Activated T-helper 2 cell treated with anti-CD3 and anti-CD28 coated beads, Interferon-gamma antibody, Interleukin-2, Interleukin-4, amounts not matched to agents 10 μg/mL and 5 μg/mL and 100 μg/mL, durations not matched to agents 14 hours and 24 hours and 36 hours (primary cell): ENCODE data around the gene CLEC16A. TPM values are rescaled to one million over a fixed set of nuclear protein-coding genes. Genes with fewer than 3 reads are reported as not detected.

Experiments used
- DNase-seq: peaks from one replicate; pipeline ENCODE4 v3.0.0; 2021; ENCODE audit warnings: low spot score
- H3K27ac Mint-ChIP-seq: one replicate; pipeline ENCODE4 v1.8.0; 2021; ENCODE audit warnings: mixed read lengths
- H3K27me3 Mint-ChIP-seq: one replicate; pipeline ENCODE4 v1.8.0; 2021; ENCODE audit warnings: low read depth, mixed read lengths
- H3K36me3 Mint-ChIP-seq: one replicate; pipeline ENCODE4 v1.8.0; 2021; ENCODE audit warnings: low read depth, mixed read lengths
- H3K4me1 Mint-ChIP-seq: one replicate; pipeline ENCODE4 v1.8.0; 2021; ENCODE audit warnings: low read depth, mixed read lengths
- H3K4me3 Mint-ChIP-seq: one replicate; pipeline ENCODE4 v1.8.0; 2021; ENCODE audit warnings: low read depth, mild to moderate bottlenecking, moderate library complexity, mixed read lengths
- H3K9me3 Mint-ChIP-seq: one replicate; pipeline ENCODE4 v1.8.0; 2021; ENCODE audit warnings: mixed read lengths
- intact Hi-C: fragments of 100-400 bp; cut with micrococcal nuclease; formaldehyde crosslinking; loops from one replicate; pipeline ENCODE4 v1.15.1; 2023
- total RNA-seq: library from RNA; stranded (reverse); gene quantifications from 2 replicates; pipeline ENCODE4 v1.2.3, GENCODE V29; 2022

The CLEC16A gene
- total RNA-seq, 1 donor from 2014 or later = 48.7 TPM

GRCh38 chr16:10982465-10983150 lies 38.2 kb downstream of the CLEC16A start:
- peak overlapping the region; percentile 62 for H3K4me3 Mint-ChIP-seq

GRCh38 chr16:10983159-10983558 lies 38.8 kb downstream of the CLEC16A start:
- DNase-seq = no peak
- intact Hi-C loops = no loop called here
- Mint-ChIP-seq H3K27me3 (no peaks in the 10 kb centered on the region), H3K36me3 (peaks cover 76% of the 10 kb centered on the region), H3K9me3 (no peaks in the 10 kb centered on the region), H3K4me3 (peak overlapping the region; percentile 62), H3K27ac (peak overlapping the region; percentile 74), H3K4me1 (peaks cover 70% of the 10 kb centered on the region)

More at GRCh38 chr16:10982465-10983150, 38.2 kb downstream of the CLEC16A start:
- intact Hi-C loops = no loop called here
- H3K9me3 Mint-ChIP-seq = no peaks in the 10 kb centered on the region
- peak overlapping the region; percentile 74 for H3K27ac Mint-ChIP-seq
- H3K27me3 Mint-ChIP-seq = no peaks in the 10 kb centered on the region
- peaks cover 82% of the 10 kb centered on the region for H3K36me3 Mint-ChIP-seq
- no peak for DNase-seq
- peaks cover 70% of the 10 kb centered on the region for H3K4me1 Mint-ChIP-seq

GRCh38 chr16:10984509-10984908 lies 40.1 kb downstream of the CLEC16A start:
- Mint-ChIP-seq H3K9me3 (no peaks in the 10 kb centered on the region), H3K27ac (peak overlapping the region; percentile 48), H3K4me1 (peaks cover 70% of the 10 kb centered on the region), H3K4me3 (no peak overlapping the region), H3K36me3 (peaks cover 72% of the 10 kb centered on the region), H3K27me3 (no peaks in the 10 kb centered on the region)
- intact Hi-C loops = no loop called here
- DNase-seq = no peak

GRCh38 chr16:10987361-10988163 lies 43.2 kb downstream of the CLEC16A start:
- Mint-ChIP-seq H3K9me3 (peaks cover 6% of the 10 kb centered on the region), H3K27ac (peak overlapping the region; percentile 84), H3K27me3 (no peaks in the 10 kb centered on the region), H3K36me3 (peaks cover 68% of the 10 kb centered on the region), H3K4me3 (peak overlapping the region; percentile 34), H3K4me1 (peaks cover 81% of the 10 kb centered on the region)
- DNase-seq = no peak
- intact Hi-C loops = loop anchor here (1.0 to 5.0 kb wide), 10 partner anchors 22 to 270 kb away; no protein-coding TSS in a partner anchor

- Mint-ChIP-seq H3K27ac (peak overlapping the region; percentile 84), H3K4me1 (peaks cover 81% of the 10 kb centered on the region), H3K4me3 (peak overlapping the region; percentile 62), H3K27me3 (no peaks in the 10 kb centered on the region), H3K36me3 (peaks cover 68% of the 10 kb centered on the region), H3K9me3 (peaks cover 6% of the 10 kb centered on the region)
- DNase-seq = peak; percentile 63
- intact Hi-C loops = loop anchor here (1.0 to 5.0 kb wide), 10 partner anchors 23 to 269 kb away; no protein-coding TSS in a partner anchor
These were observed 43.9 kb downstream of the CLEC16A start for GRCh38 chr16:10988164-10988803.

GRCh38 chr16:10988879-10989278 lies 44.5 kb downstream of the CLEC16A start:
- H3K36me3 Mint-ChIP-seq = peaks cover 69% of the 10 kb centered on the region
- intact Hi-C loops = loop anchor here (1.0 to 5.0 kb wide), 10 partner anchors 24 to 268 kb away; no protein-coding TSS in a partner anchor

GRCh38 chr16:10989559-10989958 lies 45.2 kb downstream of the CLEC16A start:
- intact Hi-C loops = loop anchor here (5.0 kb wide), 1 partner anchor 168 kb away; no protein-coding TSS in a partner anchor
- Mint-ChIP-seq H3K36me3 (peaks cover 69% of the 10 kb centered on the region), H3K9me3 (peaks cover 6% of the 10 kb centered on the region), H3K4me1 (peaks cover 81% of the 10 kb centered on the region), H3K27ac (peak overlapping the region; percentile 84), H3K4me3 (no peak overlapping the region), H3K27me3 (no peaks in the 10 kb centered on the region)
- DNase-seq = no peak

More at GRCh38 chr16:10988879-10989278, 44.5 kb downstream of the CLEC16A start:
- H3K27ac Mint-ChIP-seq = peak overlapping the region; percentile 84
- DNase-seq = no peak
- peak overlapping the region; percentile 62 for H3K4me3 Mint-ChIP-seq
- H3K4me1 Mint-ChIP-seq = peaks cover 82% of the 10 kb centered on the region
- H3K9me3 Mint-ChIP-seq = peaks cover 6% of the 10 kb centered on the region
- H3K27me3 Mint-ChIP-seq = no peaks in the 10 kb centered on the region

- peaks cover 79% of the 10 kb centered on the region for H3K4me1 Mint-ChIP-seq
- peaks cover 6% of the 10 kb centered on the region for H3K9me3 Mint-ChIP-seq
- H3K36me3 Mint-ChIP-seq = peaks cover 69% of the 10 kb centered on the region
- intact Hi-C loops = no loop called here
- peak overlapping the region; percentile 84 for H3K27ac Mint-ChIP-seq
- H3K4me3 Mint-ChIP-seq = no peak overlapping the region
- H3K27me3 Mint-ChIP-seq = no peaks in the 10 kb centered on the region
- no peak for DNase-seq
These were observed 46.0 kb downstream of the CLEC16A start for GRCh38 chr16:10990378-10990777.

- Mint-ChIP-seq H3K27me3 (no peaks in the 10 kb centered on the region), H3K36me3 (peaks cover 77% of the 10 kb centered on the region), H3K27ac (peak overlapping the region; percentile 84), H3K4me3 (peak overlapping the region; percentile 54), H3K4me1 (peaks cover 78% of the 10 kb centered on the region), H3K9me3 (peaks cover 6% of the 10 kb centered on the region)
- intact Hi-C loops = loop anchor here (1.0 kb wide), 1 partner anchor 33 kb away; no protein-coding TSS in a partner anchor
- no peak for DNase-seq
These were observed 47.7 kb downstream of the CLEC16A start for GRCh38 chr16:10992112-10992511.

- peak overlapping the region; percentile 84 for H3K27ac Mint-ChIP-seq
- peaks cover 82% of the 10 kb centered on the region for H3K36me3 Mint-ChIP-seq
- H3K27me3 Mint-ChIP-seq = no peaks in the 10 kb centered on the region
- H3K4me3 Mint-ChIP-seq = peak overlapping the region; percentile 13
- no peak for DNase-seq
- intact Hi-C loops = loop anchor here (1.0 kb wide), 1 partner anchor 33 kb away; no protein-coding TSS in a partner anchor
- H3K4me1 Mint-ChIP-seq = peaks cover 78% of the 10 kb centered on the region
- H3K9me3 Mint-ChIP-seq = peaks cover 6% of the 10 kb centered on the region
These were observed 48.4 kb downstream of the CLEC16A start for GRCh38 chr16:10992797-10993196.

- no peak overlapping the region for H3K4me3 Mint-ChIP-seq
- intact Hi-C loops = no loop called here
- no peaks in the 10 kb centered on the region for H3K27me3 Mint-ChIP-seq
- H3K27ac Mint-ChIP-seq = peak overlapping the region; percentile 84
- no peak for DNase-seq
- peaks cover 6% of the 10 kb centered on the region for H3K9me3 Mint-ChIP-seq
- H3K36me3 Mint-ChIP-seq = peaks cover 86% of the 10 kb centered on the region
- H3K4me1 Mint-ChIP-seq = peaks cover 78% of the 10 kb centered on the region
These were observed 49.3 kb downstream of the CLEC16A start for GRCh38 chr16:10993649-10994048.

GRCh38 chr16:10994571-10994970 lies 50.2 kb downstream of the CLEC16A start:
- no peak overlapping the region for H3K27ac Mint-ChIP-seq
- peaks cover 80% of the 10 kb centered on the region for H3K36me3 Mint-ChIP-seq
- no peaks in the 10 kb centered on the region for H3K27me3 Mint-ChIP-seq
- intact Hi-C loops = no loop called here
- H3K9me3 Mint-ChIP-seq = peaks cover 6% of the 10 kb centered on the region
- peaks cover 70% of the 10 kb centered on the region for H3K4me1 Mint-ChIP-seq
- no peak for DNase-seq
- H3K4me3 Mint-ChIP-seq = no peak overlapping the region
